ENCODE results near the gene NTPCR. TPM values are rescaled to one million over a fixed set of nuclear protein-coding genes. Genes with fewer than 3 reads are reported as not detected.
A peak's percentile ranks its signal among the peaks of the same experiment; 100 is the strongest.

Gene NTPCR
- total and polyA plus RNA-seq, 2 donors (not counting 3 experiments of a cell fraction or from before 2014, with no cell fraction given), result 13.2 to 35.3 TPM

GRCh38 chr1:232966663-232967062 lies 16.3 kb downstream of the NTPCR start:
- H2AFZ ChIP-seq (ENCODE audit: low read depth, low read length), result peak overlapping the region; percentile 8
- dilution Hi-C loops (cut with MboI; ENCODE audit: extremely low pct_ligation_motif_present, low sequenced_read_pairs), result no loop called here
- TF ChIP-seq POLR2A (IDR thresholded peaks at IDR 0.05; ENCODE audit: low read depth, low read length) (no peak), POLR2AphosphoS5 (IDR thresholded peaks at IDR 0.05; ENCODE audit: insufficient read depth, low read depth, low read length) (no peak), GATA2 (IDR thresholded peaks at IDR 0.05; ENCODE audit: insufficient read depth, insufficient read length, low read depth, low read length) (no peak), MAX (IDR thresholded peaks at IDR 0.05; ENCODE audit: insufficient read depth, insufficient read length) (no peak), MYC (IDR thresholded peaks at IDR 0.05; ENCODE audit: low read depth, low read length) (no peak), EZH2 (IDR thresholded peaks at IDR 0.05; ENCODE audit: borderline replicate concordance, low read depth, low read length, severe bottlenecking) (no peak), FOS (IDR thresholded peaks at IDR 0.05; ENCODE audit: borderline replicate concordance, insufficient read depth, low read length) (no peak), JUN (IDR thresholded peaks at IDR 0.05; ENCODE audit: borderline replicate concordance, insufficient read depth, insufficient read length, low read depth) (no peak)
- TF ChIP-seq, protein P1, sequence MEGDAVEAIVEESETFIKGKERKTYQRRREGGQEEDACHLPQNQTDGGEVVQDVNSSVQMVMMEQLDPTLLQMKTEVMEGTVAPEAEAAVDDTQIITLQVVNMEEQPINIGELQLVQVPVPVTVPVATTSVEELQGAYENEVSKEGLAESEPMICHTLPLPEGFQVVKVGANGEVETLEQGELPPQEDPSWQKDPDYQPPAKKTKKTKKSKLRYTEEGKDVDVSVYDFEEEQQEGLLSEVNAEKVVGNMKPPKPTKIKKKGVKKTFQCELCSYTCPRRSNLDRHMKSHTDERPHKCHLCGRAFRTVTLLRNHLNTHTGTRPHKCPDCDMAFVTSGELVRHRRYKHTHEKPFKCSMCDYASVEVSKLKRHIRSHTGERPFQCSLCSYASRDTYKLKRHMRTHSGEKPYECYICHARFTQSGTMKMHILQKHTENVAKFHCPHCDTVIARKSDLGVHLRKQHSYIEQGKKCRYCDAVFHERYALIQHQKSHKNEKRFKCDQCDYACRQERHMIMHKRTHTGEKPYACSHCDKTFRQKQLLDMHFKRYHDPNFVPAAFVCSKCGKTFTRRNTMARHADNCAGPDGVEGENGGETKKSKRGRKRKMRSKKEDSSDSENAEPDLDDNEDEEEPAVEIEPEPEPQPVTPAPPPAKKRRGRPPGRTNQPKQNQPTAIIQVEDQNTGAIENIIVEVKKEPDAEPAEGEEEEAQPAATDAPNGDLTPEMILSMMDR (IDR thresholded peaks at IDR 0.05; ENCODE audit: extremely low read depth in 1 of 2, insufficient read depth in 1 of 2, low read depth in 1 of 2, low read length in 2 of 2), result no peak
- H3K9me1 ChIP-seq (replicated peaks; ENCODE audit: control insufficient read depth, extremely low read depth, insufficient read depth, low read length), result no peaks in the 10 kb centered on the region
- H3K36me3 ChIP-seq (ENCODE audit: control insufficient read depth in 2 of 2, extremely low read depth in 1 of 2, insufficient read depth in 2 of 2, low read length in 2 of 2), result peaks cover 2 to 3% of the 10 kb centered on the region in 2 experiments
- DNase-seq (ENCODE audit: low read depth, low spot score) (no peak), FAIRE-seq (no peak)
- intact Hi-C loops (cut with micrococcal nuclease), result no loop called here
- peaks cover 23% of the 10 kb centered on the region for H3K4me1 ChIP-seq (ENCODE audit: control insufficient read depth, extremely low read depth, insufficient read depth, low read length)
- H3K27ac ChIP-seq (ENCODE audit: insufficient read depth, low read depth, low read length), result no peak overlapping the region
- ChIA-PET POLR2A (no interaction called here), CTCF (interaction anchor here (5.6 kb wide), 1 partner anchor 14 kb away, joined by 23 read pairs; no protein-coding TSS in a partner anchor)
- no peaks in the 10 kb centered on the region for H3K27me3 ChIP-seq (ENCODE audit: control insufficient read depth in 2 of 2, insufficient read depth in 2 of 2, low read length in 2 of 2)
- no peak overlapping the region for H3K4me2 ChIP-seq (ENCODE audit: insufficient read depth, low read length)
- no peaks in the 10 kb centered on the region for H3K79me2 ChIP-seq (ENCODE audit: control insufficient read depth, insufficient read depth, low read length)
- no peaks in the 10 kb centered on the region for H4K20me1 ChIP-seq (replicated peaks; ENCODE audit: control insufficient read depth, extremely low read depth, insufficient read depth, low read length)
- no peak overlapping the region for H3K4me3 ChIP-seq (replicated peaks in 1 of 3; ENCODE audit: insufficient read depth in 1 of 3, low read depth in 1 of 3, low read length in 3 of 3)
- BruUV-seq (replicated peaks), result no TSS peak
- no peak overlapping the region for H3K9ac ChIP-seq (replicated peaks; ENCODE audit: extremely low read depth, insufficient read depth, low read length)
- no peaks in the 10 kb centered on the region for H3K9me3 ChIP-seq (replicated peaks; ENCODE audit: control insufficient read depth, insufficient read depth, low read length)
